Body of pancreas (tissue), 4 donors: Measurements from ENCODE around the gene LSM8. TPM values are rescaled to one million over a fixed set of nuclear protein-coding genes. Genes with fewer than 3 reads are reported as not detected.
"Not testable (repeated sequence)": the region's sequence is repeated elsewhere in the genome, so short reads cannot be mapped to it uniquely, and the experiment has no call there.

Source experiments
- ATAC-seq: fragments of 150-250 bp; one replicate; pipeline ENCODE4 v1.9.1; 2016
- DNase-seq, 4 donors: peaks; one replicate each; pipeline ENCODE4 v3.0.0-alpha.2; 2019
- H3K27ac ChIP-seq, 4 donors: fragments of 200-600 bp; sonication (generic); 1 replicate in 3 of 4; 2 replicates in 1 of 4; pipeline versions ENCODE4 v1.5.1 to v1.6.1; 2016 to 2019; ENCODE audit warnings: mild to moderate bottlenecking in 1 of 4, mixed read lengths in 1 of 4, moderate library complexity in 1 of 4
- H3K27me3 ChIP-seq, 2 donors: fragments of 200-600 bp; sonication (generic); one replicate each; pipeline ENCODE4 v1.6.0; 2016; ENCODE audit warnings: mild to moderate bottlenecking in 1 of 2
- H3K36me3 ChIP-seq, 2 donors: fragments of 200-600 bp; sonication (generic); replicated peaks in 1 of 2; 2 replicates each; pipeline ENCODE4 v1.5.1; 2016; ENCODE audit warnings: low read depth in 2 of 2; ENCODE audit not compliant: insufficient read depth in 1 of 2
- H3K4me1 ChIP-seq: fragments of 200-600 bp; sonication (generic); one replicate; pipeline ENCODE4 v1.6.0; 2016
- H3K4me3 ChIP-seq, 2 donors: fragments of 200-600 bp; sonication (generic); 1 replicate in 1 of 2; 2 replicates in 1 of 2; pipeline ENCODE4 v1.5.1; 2016 to 2019
- H3K9me3 ChIP-seq, 3 donors: fragments of 200-600 bp; sonication (generic); 1 replicate in 2 of 3; 2 replicates in 1 of 3; pipeline ENCODE4 v1.5.1; 2016
- CTCF ChIP-seq, 7 experiments: fragments of 450-650 bp in 4 of 7; fragments of 200-600 bp in 3 of 7; sonication (generic) in 3 of 7; IDR thresholded peaks; one replicate each; pipeline ENCODE4 v1.5.1; 2016 to 2019; ENCODE audit warnings: antibody characterized with exemption in 7 of 7
- POLR2A ChIP-seq, 3 donors: fragments of 450-650 bp; IDR thresholded peaks; one replicate each; pipeline ENCODE4 v1.6.1; 2016; ENCODE audit warnings: antibody characterized with exemption in 3 of 3, mild to moderate bottlenecking in 2 of 3
- WGBS, 2 donors: methylation state at CpG; one replicate each; pipeline ENCODE4 v1.1.5; 2017; 5-methylcytosine and 5-hydroxymethylcytosine counted together
- intact Hi-C: fragments of 100-400 bp; cut with DNase I; formaldehyde crosslinking; loops from one replicate; pipeline ENCODE4 v1.15.1; 2023
- total RNA-seq, 2 donors: library from RNA; depleted of rRNA; stranded (reverse); fragments of >200 nt; gene quantifications; one replicate each; pipeline ENCODE4 v1.1.0, GENCODE V29; 2016

Gene LSM8
- 10 to 100 TPM; 17.9 to 23.7 TPM for total RNA-seq

DNA sequence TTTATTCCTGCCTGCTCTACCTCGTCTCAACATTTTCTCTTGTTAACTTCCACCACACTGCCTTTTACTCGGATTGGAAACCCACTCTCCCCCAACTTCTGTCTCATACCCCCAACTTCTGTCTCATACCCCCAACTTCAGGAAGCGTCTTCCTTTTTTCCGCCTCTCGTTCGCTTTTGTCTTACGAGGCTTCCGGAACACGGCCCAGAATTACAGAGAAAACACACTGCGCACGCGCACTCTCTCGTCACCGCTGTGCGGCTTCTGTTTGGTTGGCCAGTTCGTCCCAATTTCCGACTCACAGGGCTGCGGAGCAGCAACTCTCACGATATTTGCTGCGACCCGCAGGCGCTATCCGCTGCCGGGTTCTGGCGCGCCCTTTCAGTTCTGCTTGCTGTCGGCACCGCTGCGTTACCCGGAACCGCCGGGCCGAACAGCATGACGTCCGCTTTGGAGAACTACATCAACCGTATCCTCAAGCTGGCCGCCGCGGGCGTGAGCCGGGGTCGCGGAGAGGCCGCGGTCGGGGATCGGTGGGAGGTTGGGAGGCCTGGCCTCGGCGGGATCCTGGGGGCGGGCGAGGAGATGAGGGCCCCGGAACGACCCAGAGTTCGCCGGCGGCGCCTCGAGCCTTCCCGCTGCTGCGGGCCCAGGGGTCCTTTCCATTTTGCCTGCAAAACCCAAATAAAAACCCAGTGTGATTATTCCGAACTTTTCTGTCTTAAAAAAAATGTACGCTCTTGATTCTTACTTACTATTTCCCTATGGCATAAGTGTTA lies at the start of gene LSM8:
TSS of gene LSM8 (plus strand) at position 379 of the 779 bp plus-strand sequence. CDS start at position 439, 60 bp downstream.
- 0% methylated on average over 28 to 50 of the region's 62 CpGs for WGBS, 2 donors
- Histone ChIP-seq H3K9me3 (no peaks in the 10 kb centered on the region), H3K4me3 (peak within 1 kb of the TSS; percentile 46 to 51), H3K27ac (peak within 1 kb of the TSS; percentile 76 to 92 (median 85)), H3K36me3 (no peaks in the 10 kb centered on the region), H3K27me3 (no peaks in the 10 kb centered on the region), H3K4me1 (peaks cover 29% of the 10 kb centered on the region)
- peak in 2 of 7 experiments; percentile 4 to 20 for TF ChIP-seq CTCF (IDR thresholded peaks at IDR 0.05)
- peak; percentile 84 to 98 (median 98) for TF ChIP-seq POLR2A (IDR thresholded peaks at IDR 0.05)
- ATAC-seq = peak; percentile 99
- DNase-seq = peak; percentile 98 to 99 (median 98)
- intact Hi-C loops = no loop called here

GRCh38 chr7:118134420-118134819 lies 49.5 kb upstream of the LSM8 start:
- H3K27me3 ChIP-seq, ATAC-seq, H3K27ac ChIP-seq, H3K36me3 ChIP-seq, H3K9me3 ChIP-seq, H3K4me1 ChIP-seq, DNase-seq, intact Hi-C loops, H3K4me3 ChIP-seq: not testable (repeated sequence)

- Histone ChIP-seq H3K27me3 (no peaks in the 10 kb centered on the region), H3K4me1 (no peaks in the 10 kb centered on the region), H3K27ac (no peak overlapping the region), H3K4me3 (no peak overlapping the region), H3K36me3 (no peaks in the 10 kb centered on the region), H3K9me3 (no peaks in the 10 kb centered on the region)
- 31 to 58% methylated on average over 1 of the region's 1 CpG for WGBS, 2 donors
- DNase-seq (no peak), ATAC-seq (no peak)
- no peak for TF ChIP-seq CTCF (IDR thresholded peaks at IDR 0.05)
- no peak for TF ChIP-seq POLR2A (IDR thresholded peaks at IDR 0.05)
- intact Hi-C loops = no loop called here
These were observed 43.5 kb upstream of the LSM8 start for GRCh38 chr7:118140468-118140867.

- Histone ChIP-seq H3K4me1 (no peaks in the 10 kb centered on the region), H3K9me3 (no peaks in the 10 kb centered on the region), H3K4me3 (no peak overlapping the region), H3K27me3 (no peaks in the 10 kb centered on the region), H3K27ac (no peak overlapping the region), H3K36me3 (no peaks in the 10 kb centered on the region)
- no peak for ATAC-seq
- intact Hi-C loops = no loop called here
- WGBS, 2 donors = 47 to 65% methylated on average over 1 of the region's 1 CpG
- no peak for TF ChIP-seq CTCF (IDR thresholded peaks at IDR 0.05)
- no peak for TF ChIP-seq POLR2A (IDR thresholded peaks at IDR 0.05)
- DNase-seq = no peak
These were observed 42.0 kb upstream of the LSM8 start for GRCh38 chr7:118142012-118142411.

DNA sequence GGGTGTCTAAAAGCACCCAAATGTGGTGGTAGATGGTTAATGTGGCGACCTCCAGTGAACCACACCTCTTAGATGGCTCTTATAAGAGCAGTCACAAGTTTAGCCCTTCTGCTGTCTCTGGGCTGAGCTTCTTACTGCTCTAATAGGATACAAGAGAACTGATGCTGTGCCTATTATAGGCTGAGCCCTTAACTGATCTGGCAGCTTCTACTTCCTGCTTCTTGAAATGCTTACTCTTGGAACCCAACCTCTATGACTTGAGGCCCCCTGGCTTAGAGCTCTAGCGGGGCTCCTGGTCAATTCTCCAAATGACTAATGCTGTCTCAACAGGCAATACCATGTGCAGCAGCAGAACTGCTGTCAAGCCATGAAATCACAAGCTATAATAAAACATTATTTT lies 35.0 kb upstream of the LSM8 start:
- H3K4me1 ChIP-seq = no peaks in the 10 kb centered on the region
- TF ChIP-seq POLR2A (IDR thresholded peaks at IDR 0.05) = no peak
- no peak for TF ChIP-seq CTCF (IDR thresholded peaks at IDR 0.05)
- H3K36me3 ChIP-seq = no peaks in the 10 kb centered on the region
- WGBS, 2 donors = 57 to 63% methylated on average over 2 of the region's 2 CpGs
- H3K4me3 ChIP-seq = no peak overlapping the region
- H3K27ac ChIP-seq = no peak overlapping the region
- H3K27me3 ChIP-seq = no peaks in the 10 kb centered on the region
- no peak for ATAC-seq
- no peaks in the 10 kb centered on the region for H3K9me3 ChIP-seq
- DNase-seq = no peak
- intact Hi-C loops = no loop called here
